ENCODE measurements around the gene TXNDC2.

- TF ChIP-seq CTCF (IDR thresholded peaks at IDR 0.05; ENCODE audit: low read length) (no peak), EZH2 (optimal IDR thresholded peaks at IDR 0.05; ENCODE audit: low read depth, low read length) (no peak), EZH2phosphoT487 (IDR thresholded peaks at IDR 0.05; ENCODE audit: low read length) (no peak)
These were observed 25.5 kb downstream of the TXNDC2 start for GRCh38 chr18:9911226-9911625.
